Adrenal gland (tissue), 12 donors: ENCODE data around the gene TSPAN13. TPM values are rescaled to one million over a fixed set of nuclear protein-coding genes. Genes with fewer than 3 reads are reported as not detected.

Experiments
- DNase-seq, 7 donors: peaks; one replicate each; pipeline ENCODE4 v3.0.0-alpha.2; 2019 to 2020
- H3K27ac ChIP-seq, 5 donors: fragments of 200-600 bp; sonication (generic) in 4 of 5; 1 replicate in 3 of 5; 2 replicates in 2 of 5; pipeline versions ENCODE4 v1.5.1 to v1.8.0; 2016 to 2020; ENCODE audit warnings: mild to moderate bottlenecking in 1 of 5
- H3K27me3 ChIP-seq: fragments of 200-600 bp; 2 replicates; pipeline ENCODE4 v1.8.0; 2021
- H3K36me3 ChIP-seq, 2 donors: fragments of 200-600 bp; replicated peaks in 1 of 2; 1 replicate in 1 of 2; 2 replicates in 1 of 2; pipeline versions ENCODE4 v1.5.1 to v1.8.0; 2018 to 2022
- H3K4me1 ChIP-seq, 2 donors: fragments of 200-600 bp; replicated peaks in 1 of 2; 1 replicate in 1 of 2; 2 replicates in 1 of 2; pipeline versions ENCODE4 v1.5.1 to v1.8.0; 2018 to 2021
- H3K4me3 ChIP-seq, 4 donors: fragments of 200-600 bp; sonication (generic) in 3 of 4; one replicate each; pipeline ENCODE4 v1.5.1; 2016 to 2018
- H3K9me3 ChIP-seq, 3 donors: fragments of 200-600 bp; sonication (generic) in 1 of 3; replicated peaks in 1 of 3; 1 replicate in 2 of 3; 2 replicates in 1 of 3; pipeline versions ENCODE4 v1.5.1 to v1.8.0; 2016 to 2021
- POLR2A ChIP-seq, 2 donors: fragments of 450-650 bp; IDR thresholded peaks; one replicate each; pipeline ENCODE4 v1.6.1; 2017; ENCODE audit warnings: antibody characterized with exemption in 2 of 2, mild to moderate bottlenecking in 2 of 2, moderate library complexity in 1 of 2
- WGBS, 4 donors: extraction: QIAGEN DNeasy Blood & Tissue Kit in 2 of 4; methylation state at CpG; one replicate each; pipeline versions ENCODE4 v1.1.5 to v1.1.7; 2013 to 2017; 5-methylcytosine and 5-hydroxymethylcytosine counted together
- intact Hi-C, 2 donors: fragments of 100-400 bp; cut with DNase I; formaldehyde crosslinking; loops; one replicate each; pipeline versions ENCODE4 v1.14.1 to v1.15.0; 2022 to 2023
- polyA plus RNA-seq, 3 donors: library from polyadenylated mRNA; stranded (reverse); fragments of 200-250 nt in 2 of 3; fragments of 350-450 nt in 1 of 3; fragmentation: Illumina TruSeq in 1 of 3; extraction: RNeasy Lipid Tissue Mini Kit (QIAGEN cat#74804) in 1 of 3; gene quantifications; one replicate each; pipeline ENCODE4 v1.2.3, GENCODE V29; 2013 to 2014
- total RNA-seq, 9 donors: library from RNA; depleted of rRNA in 4 of 9; stranded (reverse); fragments of >200 nt in 4 of 9; fragments of 120-200 nt in 1 of 9; fragmentation: NEBNext Ultra II Directional in 1 of 9; extraction: Animal tissue kit (Norgen Biotek cat#: 25700) in 1 of 9; gene quantifications; one replicate each; pipeline versions ENCODE4 v1.1.0 to v1.2.4, GENCODE V29; 2013 to 2023
- TF ChIP-seq, protein P1 (sequence below), 6 experiments: fragments of 450-650 bp in 4 of 6; fragments of 200-600 bp in 2 of 6; sonication (generic) in 1 of 6; IDR thresholded peaks; 1 replicate in 5 of 6; 2 replicates in 1 of 6; pipeline versions ENCODE4 v1.5.1 to v1.8.0; 2016 to 2021; ENCODE audit warnings: antibody characterized with exemption in 6 of 6, mild to moderate bottlenecking in 2 of 6, moderate library complexity in 1 of 6
- donor health status: healthy with polysubstance abuse.
- donor health status: Bipolar disorder and iron deficiency.
- donor health status: DM: yes; HTN: yes; CAD: no.
- donor health status: DM: no; HTN: no; CAD: no.
- donor health status: DM: no; HTN: no; CAD: no.
- donor health status: DM: yes; HTN: yes; CAD: no.

The TSPAN13 gene
- total and polyA plus RNA-seq, 12 donors, result 19.3 to 119 (median 57.0) TPM

DNA sequence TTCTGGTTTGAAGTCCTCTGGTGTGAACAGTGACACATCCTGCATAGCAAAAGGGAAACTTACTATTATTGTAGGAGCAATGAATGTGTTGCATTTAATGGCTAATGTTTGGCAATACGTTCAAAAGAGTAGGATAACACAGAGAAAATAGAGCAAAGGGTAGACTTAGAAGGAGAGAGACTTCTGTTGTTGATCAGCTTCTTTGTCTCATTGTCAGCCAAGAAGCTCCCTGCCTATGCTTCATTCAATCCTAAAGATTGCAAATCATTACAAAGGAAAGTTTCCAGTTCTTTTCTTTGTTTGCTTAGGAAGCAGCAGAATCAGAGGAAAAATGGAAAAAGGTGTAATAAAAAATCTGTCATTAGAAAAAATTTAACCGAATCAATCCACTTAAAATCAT, 7.9 kb upstream of the TSPAN13 start:
- H3K36me3 ChIP-seq, result no peaks in the 10 kb centered on the region
- no peaks in the 10 kb centered on the region for H3K27me3 ChIP-seq
- H3K4me3 ChIP-seq, result no peak overlapping the region
- intact Hi-C loops, result no loop called here
- no peak for DNase-seq
- no peaks in the 10 kb centered on the region for H3K9me3 ChIP-seq
- TF ChIP-seq POLR2A (IDR thresholded peaks at IDR 0.05), result no peak
- TF ChIP-seq, protein P1, sequence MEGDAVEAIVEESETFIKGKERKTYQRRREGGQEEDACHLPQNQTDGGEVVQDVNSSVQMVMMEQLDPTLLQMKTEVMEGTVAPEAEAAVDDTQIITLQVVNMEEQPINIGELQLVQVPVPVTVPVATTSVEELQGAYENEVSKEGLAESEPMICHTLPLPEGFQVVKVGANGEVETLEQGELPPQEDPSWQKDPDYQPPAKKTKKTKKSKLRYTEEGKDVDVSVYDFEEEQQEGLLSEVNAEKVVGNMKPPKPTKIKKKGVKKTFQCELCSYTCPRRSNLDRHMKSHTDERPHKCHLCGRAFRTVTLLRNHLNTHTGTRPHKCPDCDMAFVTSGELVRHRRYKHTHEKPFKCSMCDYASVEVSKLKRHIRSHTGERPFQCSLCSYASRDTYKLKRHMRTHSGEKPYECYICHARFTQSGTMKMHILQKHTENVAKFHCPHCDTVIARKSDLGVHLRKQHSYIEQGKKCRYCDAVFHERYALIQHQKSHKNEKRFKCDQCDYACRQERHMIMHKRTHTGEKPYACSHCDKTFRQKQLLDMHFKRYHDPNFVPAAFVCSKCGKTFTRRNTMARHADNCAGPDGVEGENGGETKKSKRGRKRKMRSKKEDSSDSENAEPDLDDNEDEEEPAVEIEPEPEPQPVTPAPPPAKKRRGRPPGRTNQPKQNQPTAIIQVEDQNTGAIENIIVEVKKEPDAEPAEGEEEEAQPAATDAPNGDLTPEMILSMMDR (IDR thresholded peaks at IDR 0.05), result no peak
- H3K4me1 ChIP-seq, result peaks cover 0 to 13% of the 10 kb centered on the region in 2 donors
- H3K27ac ChIP-seq, result no peak overlapping the region
- WGBS, 4 donors, result 81 to 95% (median 86%) methylated on average over 2 of the region's 2 CpGs

DNA sequence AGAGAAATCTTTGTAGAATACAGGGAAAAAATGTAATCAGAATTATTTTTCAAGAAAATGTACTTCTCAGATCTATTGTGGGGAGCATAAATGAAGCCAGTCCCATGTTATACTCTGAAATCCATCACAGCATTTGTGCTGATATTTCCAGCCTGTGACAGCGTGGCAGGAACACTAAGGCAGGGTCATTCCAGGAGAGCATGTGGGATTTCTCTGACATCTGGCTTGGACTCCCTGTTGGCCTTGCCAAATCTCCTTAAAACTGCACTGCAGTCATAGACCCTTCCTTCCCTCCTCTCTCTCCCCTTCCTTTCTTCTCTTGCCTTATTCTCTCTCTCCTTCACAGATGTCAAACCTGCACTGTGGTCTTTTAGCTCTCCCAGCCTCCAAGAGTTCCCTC, 6.5 kb upstream of the TSPAN13 start:
- peak in 1 of 7 donors; percentile 27 for DNase-seq
- intact Hi-C loops, result no loop called here
- TF ChIP-seq, protein P1 (IDR thresholded peaks at IDR 0.05), result no peak
- no peak for TF ChIP-seq POLR2A (IDR thresholded peaks at IDR 0.05)

DNA sequence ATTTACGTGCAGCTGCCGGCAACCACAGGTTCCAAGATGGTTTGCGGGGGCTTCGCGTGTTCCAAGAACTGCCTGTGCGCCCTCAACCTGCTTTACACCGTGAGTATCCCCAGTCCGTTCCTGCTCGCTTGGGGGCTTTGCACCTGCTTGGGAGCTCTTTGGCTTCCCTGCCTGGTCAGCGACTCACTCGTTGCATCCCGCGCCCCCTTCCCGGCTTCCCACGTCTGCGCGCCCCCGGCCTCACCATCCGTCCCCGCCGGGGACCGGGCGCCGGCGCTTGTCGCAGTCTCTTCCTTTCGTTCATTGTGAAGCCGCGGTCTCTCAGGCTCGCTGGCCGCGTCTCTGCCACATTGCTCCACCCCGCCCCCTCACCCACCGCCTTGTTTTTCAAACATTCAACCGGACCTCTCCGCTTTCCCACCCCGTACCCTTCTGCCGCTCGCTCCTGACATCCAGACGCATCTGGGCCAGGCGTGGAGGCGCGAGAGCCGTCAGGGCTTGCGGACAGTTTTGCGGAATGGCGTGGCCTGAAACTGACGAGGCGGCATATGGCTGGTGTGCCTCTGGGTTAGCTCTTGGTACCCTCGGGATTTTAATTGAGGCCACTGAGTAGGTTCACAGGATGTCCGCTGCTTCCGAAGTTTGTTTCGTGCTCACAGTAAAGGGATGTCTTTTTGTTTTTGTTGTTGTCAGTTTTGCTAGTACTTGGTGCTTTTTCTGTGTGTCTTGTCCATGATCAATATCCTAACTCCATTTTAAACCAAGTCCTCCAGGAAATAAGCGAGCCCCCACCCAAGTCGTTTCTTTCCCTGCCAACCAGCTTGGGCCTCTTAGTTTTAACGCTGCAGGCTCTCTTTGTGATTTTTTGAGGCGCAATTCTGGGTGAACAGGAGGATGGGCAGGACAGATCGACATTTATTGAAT, 639 bp downstream of the TSPAN13 start:
- Histone ChIP-seq H3K4me3 (peak overlapping the region; percentile 48 to 84 (median 64)), H3K36me3 (no peaks in the 10 kb centered on the region), H3K4me1 (peaks cover 0 to 6% of the 10 kb centered on the region in 2 donors), H3K27me3 (no peaks in the 10 kb centered on the region), H3K27ac (peak overlapping the region; percentile 13 to 80 (median 65)), H3K9me3 (no peaks in the 10 kb centered on the region)
- TF ChIP-seq, protein P1 (IDR thresholded peaks at IDR 0.05), result no peak
- no peak for TF ChIP-seq POLR2A (IDR thresholded peaks at IDR 0.05)
- DNase-seq, result peak; percentile 35 to 70 (median 57)
- intact Hi-C loops, result no loop called here
- 4 to 7% (median 5%) methylated on average over 31 to 58 of the region's 58 CpGs for WGBS, 4 donors

More for the DNA sequence above, 6.5 kb upstream of the TSPAN13 start:
- Histone ChIP-seq H3K27ac (no peak overlapping the region), H3K4me3 (no peak overlapping the region), H3K36me3 (no peaks in the 10 kb centered on the region), H3K4me1 (peaks cover 0 to 8% of the 10 kb centered on the region in 2 donors), H3K9me3 (no peaks in the 10 kb centered on the region), H3K27me3 (no peaks in the 10 kb centered on the region)
- 7 to 53% (median 40%) methylated on average over 1 of the region's 1 CpG for WGBS, 4 donors

DNA sequence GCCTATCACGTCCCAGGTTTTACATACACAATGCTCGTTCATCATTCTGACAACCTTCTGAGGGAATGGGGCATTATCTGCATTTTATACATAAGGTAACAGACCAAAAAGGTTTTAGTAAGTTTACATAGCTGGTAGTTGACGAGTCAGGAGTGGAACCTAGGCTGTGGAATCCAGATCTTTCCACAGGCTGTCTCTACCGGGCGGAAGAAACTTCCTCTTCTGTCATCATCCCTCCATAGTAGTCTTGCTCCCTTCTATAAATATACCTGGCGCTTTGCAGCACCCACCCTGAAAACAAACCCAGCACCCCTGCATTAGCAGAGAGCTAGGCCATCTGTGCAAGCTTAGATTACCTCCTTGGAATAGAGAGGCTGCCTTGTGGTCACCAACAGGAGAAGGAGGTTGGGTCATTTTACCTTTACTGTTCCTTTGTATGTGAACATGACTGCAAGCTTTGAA, 1.3 kb downstream of the TSPAN13 start:
- H3K9me3 ChIP-seq, result no peaks in the 10 kb centered on the region
- peak overlapping the region in 3 of 5 donors; percentile 32 to 76 (median 65) for H3K27ac ChIP-seq
- peaks cover 0 to 6% of the 10 kb centered on the region in 2 donors for H3K4me1 ChIP-seq
- H3K36me3 ChIP-seq, result no peaks in the 10 kb centered on the region
- WGBS, 4 donors, result 38 to 43% (median 41%) methylated on average over 6 of the region's 6 CpGs
- TF ChIP-seq, protein P1 (IDR thresholded peaks at IDR 0.05), result no peak
- no peak for TF ChIP-seq POLR2A (IDR thresholded peaks at IDR 0.05)
- peak overlapping the region in 2 of 4 donors; percentile 64 to 84 for H3K4me3 ChIP-seq
- intact Hi-C loops, result no loop called here
- DNase-seq, result no peak
- H3K27me3 ChIP-seq, result no peaks in the 10 kb centered on the region
